GM12878 (cell line): Measurements from ENCODE around the gene SERPINB8. TPM values are rescaled to one million over a fixed set of nuclear protein-coding genes. Genes with fewer than 3 reads are reported as not detected.

Experiments used
- BHLHE40 ChIP-seq, 2 experiments: fragments of 450-650 bp in 1 of 2; IDR thresholded peaks; 2 replicates each; pipeline ENCODE4 v1.6.1; 2011 to 2017; ENCODE audit warnings: low read depth in 2 of 2, borderline replicate concordance in 1 of 2, improper control_type of control experiment in 1 of 2, low read length in 1 of 2, mild to moderate bottlenecking in 1 of 2
- BMI1 ChIP-seq: fragments of 450-650 bp; IDR thresholded peaks from 2 replicates; pipeline ENCODE4 v1.6.1; 2016; ENCODE audit warnings: mild to moderate bottlenecking, moderate library complexity, borderline replicate concordance
- BRCA1 ChIP-seq: IDR thresholded peaks from 2 replicates; pipeline ENCODE4 v1.6.1; 2011; ENCODE audit warnings: low read depth, low read length, improper control_type of control experiment
- CEBPB ChIP-seq, 2 experiments: fragments of 150-350 bp in 1 of 2; IDR thresholded peaks; 2 replicates each; pipeline ENCODE4 v1.6.1; 2012 to 2014; ENCODE audit warnings: low read depth in 2 of 2, low read length in 2 of 2, borderline replicate concordance in 1 of 2, inconsistent platforms in 1 of 2
- CHD2 ChIP-seq: IDR thresholded peaks from 2 replicates; pipeline ENCODE4 v1.6.1; 2011; ENCODE audit warnings: low read depth, low read length, improper control_type of control experiment, borderline replicate concordance
- CREM ChIP-seq: IDR thresholded peaks from 2 replicates; pipeline ENCODE4 v1.6.1; 2014; ENCODE audit warnings: antibody characterized with exemption, low read depth
- ESRRA ChIP-seq: IDR thresholded peaks from 2 replicates; pipeline ENCODE4 v1.6.1; 2012; ENCODE audit warnings: mild to moderate bottlenecking, low read length, improper control_type of control experiment
- FOS ChIP-seq: IDR thresholded peaks from 3 replicates; pipeline ENCODE4 v1.6.1; 2011; ENCODE audit warnings: borderline replicate concordance; ENCODE audit not compliant: insufficient read length; ENCODE audit errors: extremely low read depth
- IRF4 ChIP-seq: IDR thresholded peaks from 2 replicates; pipeline ENCODE4 v1.6.1; 2011; ENCODE audit warnings: low read depth, low read length
- LARP7 ChIP-seq: fragments of 450-650 bp; IDR thresholded peaks from 2 replicates; pipeline ENCODE4 v1.6.1; 2017; ENCODE audit warnings: mild to moderate bottlenecking
- MAX ChIP-seq: IDR thresholded peaks from 2 replicates; pipeline ENCODE4 v1.6.1; 2012; ENCODE audit warnings: low read depth, low read length, improper control_type of control experiment
- MLLT1 ChIP-seq: fragments of 450-650 bp; IDR thresholded peaks from 2 replicates; pipeline ENCODE4 v1.6.1; 2016; ENCODE audit warnings: mild to moderate bottlenecking
- RAD21 ChIP-seq: IDR thresholded peaks from 2 replicates; pipeline ENCODE4 v1.6.1; 2011; ENCODE audit warnings: mild to moderate bottlenecking, low read depth, low read length, moderate library complexity; ENCODE audit not compliant: insufficient read depth
- RELB ChIP-seq: fragments of 450-650 bp; IDR thresholded peaks from 2 replicates; pipeline ENCODE4 v1.6.1; 2017; ENCODE audit warnings: low read depth, mild to moderate bottlenecking, moderate library complexity
- SP1 ChIP-seq: IDR thresholded peaks from one replicate; pipeline ENCODE4 v1.6.1; 2011; ENCODE audit warnings: low read depth, low read length
- SRF ChIP-seq, 2 experiments: IDR thresholded peaks; 2 replicates each; pipeline ENCODE4 v1.6.1; 2011; ENCODE audit warnings: low read depth in 2 of 2, low read length in 2 of 2, mild to moderate bottlenecking in 1 of 2, moderate library complexity in 1 of 2
- SUPT20H ChIP-seq: IDR thresholded peaks from 2 replicates; pipeline ENCODE4 v1.6.1; 2011; ENCODE audit warnings: low read depth, mild to moderate bottlenecking, low read length, moderate library complexity, borderline replicate concordance; ENCODE audit not compliant: control insufficient read depth
- TBL1XR1 ChIP-seq: IDR thresholded peaks from 2 replicates; pipeline ENCODE4 v1.6.1; 2012; ENCODE audit warnings: low read depth, low read length, improper control_type of control experiment
- ZBTB40 ChIP-seq: fragments of 450-650 bp; IDR thresholded peaks from 2 replicates; pipeline ENCODE4 v1.6.1; 2016; ENCODE audit warnings: mild to moderate bottlenecking, moderate library complexity, borderline replicate concordance
- ZNF384 ChIP-seq: IDR thresholded peaks from 2 replicates; pipeline ENCODE4 v1.6.1; 2012; ENCODE audit warnings: low read depth, mild to moderate bottlenecking, low read length, improper control_type of control experiment, borderline replicate concordance
- polyA plus RNA-seq, 11 experiments: library from polyadenylated mRNA; depleted of rRNA in 4 of 11; unstranded in 6 of 11; stranded (reverse) in 5 of 11; fragments of >200 nt; fragmentation: Nextera tagmentation in 4 of 11; fragmentation: Illumina TruSeq in 1 of 11; extraction: Ambion mirVana in 4 of 11; extraction: Trizol in 1 of 11; gene quantifications; 1 replicate in 1 of 11; 2 replicates in 10 of 11; pipeline versions ENCODE4 v1.2.1 to v1.2.3, GENCODE V29; 2011 to 2016; ENCODE audit warnings: inconsistent platforms in 2 of 11, missing spikeins in 2 of 11, low read depth in 1 of 11
- total RNA-seq, 4 experiments: library from RNA; depleted of rRNA in 3 of 4; stranded (reverse); fragments of >200 nt in 3 of 4; fragmentation: Illumina TruSeq in 1 of 4; extraction: Trizol in 1 of 4; gene quantifications; 2 replicates each; pipeline versions ENCODE4 v1.2.1 to v1.2.3, GENCODE V29; 2013 to 2021

The SERPINB8 gene
- total and polyA plus RNA-seq, 10 of the 15 experiments (the other 5 are each of a cell fraction or from before 2014, with no cell fraction given): 8.1 to 31.5 (median 16.7) TPM

- TF ChIP-seq ZBTB40 (no peak), TBL1XR1 (no peak), BHLHE40 (IDR thresholded peaks at IDR 0.05; ENCODE audit: borderline replicate concordance in 1 of 2, low read depth in 2 of 2, low read length in 1 of 2) (no peak; a peak in 1 of 4 replicates), IRF4 (no peak), RELB (peak; percentile 58), MAX (no peak), CREM (peak; percentile 73), FOS (no peak), MLLT1 (peak; percentile 100), BRCA1 (no peak), RAD21 (no peak), LARP7 (peak; percentile 71; the same call in 1 of the 2 replicates), SUPT20H (no peak), CHD2 (no peak), SRF (IDR thresholded peaks at IDR 0.05; ENCODE audit: low read depth in 2 of 2, low read length in 2 of 2) (peak; percentile 50 to 95; a peak in 3 of 4 replicates), ESRRA (no peak), SP1 (no peak), ZNF384 (no peak), BMI1 (no peak), CEBPB (IDR thresholded peaks at IDR 0.05; ENCODE audit: borderline replicate concordance in 1 of 2, low read depth in 2 of 2, low read length in 2 of 2) (peak in 1 of 2 experiments; percentile 70; a peak in 1 of 4 replicates)
Observed at GRCh38 chr18:63969942-63970808, at the start of gene SERPINB8 (continued).
